Breast epithelium (tissue), 4 donors: ENCODE results near the gene RAC2. TPM values are rescaled to one million over a fixed set of nuclear protein-coding genes. Genes with fewer than 3 reads are reported as not detected.
"Not testable (repeated sequence)": the region's sequence is repeated elsewhere in the genome, so short reads cannot be mapped to it uniquely, and the experiment has no call there.

ENCODE experiments used
- DNase-seq, 2 donors: peaks; one replicate each; pipeline ENCODE4 v3.0.0-alpha.2; 2019; ENCODE audit warnings: low spot score in 2 of 2
- H3K27ac ChIP-seq, 2 donors: fragments of 200-600 bp; sonication (generic) in 1 of 2; one replicate each; pipeline ENCODE4 v1.5.1; 2016 to 2019; ENCODE audit warnings: mild to moderate bottlenecking in 1 of 2
- H3K27me3 ChIP-seq, 2 donors: fragments of 200-600 bp; sonication (generic) in 1 of 2; one replicate each; pipeline versions ENCODE4 v1.5.1 to v1.6.0; 2017 to 2019; ENCODE audit warnings: control low read depth in 1 of 2, mild to moderate bottlenecking in 1 of 2
- H3K36me3 ChIP-seq: fragments of 200-600 bp; one replicate; pipeline ENCODE4 v1.5.1; 2019
- H3K4me1 ChIP-seq, 2 donors: fragments of 200-600 bp; sonication (generic); one replicate each; pipeline ENCODE4 v1.5.1; 2016 to 2019; ENCODE audit warnings: control low read depth in 1 of 2
- H3K4me3 ChIP-seq, 3 donors: fragments of 200-600 bp; sonication (generic); 1 replicate in 2 of 3; 2 replicates in 1 of 3; pipeline ENCODE4 v1.5.1; 2016 to 2019; ENCODE audit warnings: mild to moderate bottlenecking in 3 of 3, moderate library complexity in 2 of 3
- H3K9me3 ChIP-seq, 2 donors: fragments of 200-600 bp; sonication (generic) in 1 of 2; one replicate each; pipeline ENCODE4 v1.5.1; 2016 to 2019; ENCODE audit warnings: control low read depth in 1 of 2
- CTCF ChIP-seq, 3 donors: fragments of 450-650 bp; IDR thresholded peaks; one replicate each; pipeline ENCODE4 v1.5.1; 2016 to 2017; ENCODE audit warnings: antibody characterized with exemption in 3 of 3, mild to moderate bottlenecking in 3 of 3, moderate library complexity in 3 of 3
- POLR2A ChIP-seq: fragments of 450-650 bp; IDR thresholded peaks from one replicate; pipeline ENCODE4 v1.6.1; 2016; ENCODE audit warnings: antibody characterized with exemption, mild to moderate bottlenecking, moderate library complexity
- POLR2AphosphoS5 ChIP-seq, 3 donors: sonication (generic); formaldehyde crosslinking; IDR thresholded peaks; one replicate each; pipeline ENCODE4 v1.6.1; 2017; ENCODE audit warnings: antibody characterized with exemption in 3 of 3
- intact Hi-C: fragments of 100-400 bp; cut with DNase I; formaldehyde crosslinking; loops from one replicate; pipeline ENCODE4 v1.15.1; 2023; ENCODE audit warnings: low total_unique reads
- total RNA-seq, 3 donors: library from RNA; depleted of rRNA; stranded (reverse); fragments of >200 nt; gene quantifications; one replicate each; pipeline ENCODE4 v1.1.0, GENCODE V29; 2016

Gene RAC2
- total RNA-seq, 3 donors from 2014 or later, result 10.5 to 12.0 (median 11.5) TPM

DNA sequence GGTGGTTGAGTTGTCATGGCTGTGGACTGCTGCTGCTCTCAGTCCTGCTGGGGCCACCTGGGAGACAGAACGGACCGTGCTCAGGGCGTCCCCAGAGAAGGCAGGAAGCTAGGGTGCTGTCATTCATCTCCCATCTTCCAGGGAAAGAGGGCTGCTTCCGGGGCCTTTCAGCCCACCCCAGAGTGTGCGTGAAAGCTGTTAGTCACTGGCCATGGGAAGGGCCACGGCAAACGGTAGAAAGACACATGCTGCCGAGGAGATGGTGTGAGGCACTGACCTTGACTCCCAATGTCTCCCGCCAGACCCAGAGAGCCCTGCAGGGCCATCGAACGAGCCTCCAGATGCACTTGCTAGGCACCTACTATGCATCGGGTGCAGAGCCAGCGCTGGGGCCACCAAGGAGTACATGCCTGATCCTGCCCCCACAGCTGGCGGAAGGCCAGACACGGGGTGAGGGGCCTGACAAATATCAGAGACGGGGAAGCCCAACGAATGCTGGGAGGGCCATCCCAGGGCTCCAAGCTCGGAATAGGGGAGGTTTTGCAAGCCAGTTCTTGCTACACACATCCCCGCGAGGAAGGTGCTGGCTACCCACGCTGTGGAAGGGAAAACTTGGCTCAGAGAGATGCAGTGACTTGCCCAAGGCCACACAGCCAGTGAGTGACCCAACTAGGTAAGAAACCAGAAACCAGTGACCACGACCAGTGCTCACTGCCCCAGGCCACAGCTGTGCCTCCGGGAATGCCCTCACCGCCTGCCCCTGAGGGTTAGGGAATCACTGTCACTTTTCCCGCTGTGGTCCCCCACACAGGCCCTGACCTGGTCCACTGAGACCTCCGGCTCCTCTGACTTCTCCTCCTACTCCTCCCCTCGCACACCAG lies 10.1 kb downstream of the RAC2 start:
- TF ChIP-seq POLR2A (no peak), POLR2AphosphoS5 (IDR thresholded peaks at IDR 0.05) (no peak), CTCF (IDR thresholded peaks at IDR 0.05) (no peak)
- intact Hi-C loops, result no loop called here
- H3K4me3 ChIP-seq, result no peak overlapping the region
- H3K4me1 ChIP-seq, result no peaks in the 10 kb centered on the region
- DNase-seq, result no peak
- H3K9me3 ChIP-seq, result no peaks in the 10 kb centered on the region
- H3K36me3 ChIP-seq, result no peaks in the 10 kb centered on the region
- no peak overlapping the region for H3K27ac ChIP-seq
- no peaks in the 10 kb centered on the region for H3K27me3 ChIP-seq

DNA sequence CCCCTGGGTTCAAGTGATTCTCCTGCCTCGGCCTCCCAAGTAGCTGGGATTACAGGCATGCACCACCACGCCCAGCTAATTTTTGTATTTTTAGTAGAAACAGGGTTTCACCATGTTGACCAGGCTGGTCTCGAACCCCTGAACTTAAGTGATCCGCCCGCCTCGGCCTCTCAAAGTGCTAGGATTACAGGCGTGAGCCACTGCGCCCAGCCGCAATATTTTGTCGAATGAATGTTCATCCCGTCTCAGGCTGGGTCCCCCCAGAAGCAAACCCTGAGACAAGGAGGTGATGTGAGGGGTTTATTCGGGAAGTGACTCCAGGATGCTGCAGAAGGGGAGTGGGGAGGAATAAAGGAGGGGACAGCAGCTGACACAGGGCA lies 10.7 kb downstream of the RAC2 start:
- H3K4me1 ChIP-seq, H3K4me3 ChIP-seq, intact Hi-C loops, H3K36me3 ChIP-seq, DNase-seq, H3K9me3 ChIP-seq, H3K27ac ChIP-seq, H3K27me3 ChIP-seq: not testable (repeated sequence)

GRCh38 chr22:37232140-37232998 lies 11.7 kb downstream of the RAC2 start:
- Histone ChIP-seq H3K27ac (no peak overlapping the region), H3K4me3 (no peak overlapping the region), H3K27me3 (no peaks in the 10 kb centered on the region), H3K9me3 (no peaks in the 10 kb centered on the region), H3K4me1 (no peaks in the 10 kb centered on the region), H3K36me3 (no peaks in the 10 kb centered on the region)
- TF ChIP-seq CTCF (IDR thresholded peaks at IDR 0.05) (no peak), POLR2A (no peak), POLR2AphosphoS5 (IDR thresholded peaks at IDR 0.05) (no peak)
- intact Hi-C loops, result no loop called here
- DNase-seq, result no peak

GRCh38 chr22:37231406-37232139 lies 12.5 kb downstream of the RAC2 start:
- no peaks in the 10 kb centered on the region for H3K36me3 ChIP-seq
- TF ChIP-seq POLR2AphosphoS5 (IDR thresholded peaks at IDR 0.05) (no peak), CTCF (IDR thresholded peaks at IDR 0.05) (no peak), POLR2A (no peak)
- intact Hi-C loops, result no loop called here
- H3K4me3 ChIP-seq, result no peak overlapping the region
- H3K9me3 ChIP-seq, result no peaks in the 10 kb centered on the region
- H3K27ac ChIP-seq, result no peak overlapping the region
- no peak for DNase-seq
- no peaks in the 10 kb centered on the region for H3K27me3 ChIP-seq
- H3K4me1 ChIP-seq, result no peaks in the 10 kb centered on the region

DNA sequence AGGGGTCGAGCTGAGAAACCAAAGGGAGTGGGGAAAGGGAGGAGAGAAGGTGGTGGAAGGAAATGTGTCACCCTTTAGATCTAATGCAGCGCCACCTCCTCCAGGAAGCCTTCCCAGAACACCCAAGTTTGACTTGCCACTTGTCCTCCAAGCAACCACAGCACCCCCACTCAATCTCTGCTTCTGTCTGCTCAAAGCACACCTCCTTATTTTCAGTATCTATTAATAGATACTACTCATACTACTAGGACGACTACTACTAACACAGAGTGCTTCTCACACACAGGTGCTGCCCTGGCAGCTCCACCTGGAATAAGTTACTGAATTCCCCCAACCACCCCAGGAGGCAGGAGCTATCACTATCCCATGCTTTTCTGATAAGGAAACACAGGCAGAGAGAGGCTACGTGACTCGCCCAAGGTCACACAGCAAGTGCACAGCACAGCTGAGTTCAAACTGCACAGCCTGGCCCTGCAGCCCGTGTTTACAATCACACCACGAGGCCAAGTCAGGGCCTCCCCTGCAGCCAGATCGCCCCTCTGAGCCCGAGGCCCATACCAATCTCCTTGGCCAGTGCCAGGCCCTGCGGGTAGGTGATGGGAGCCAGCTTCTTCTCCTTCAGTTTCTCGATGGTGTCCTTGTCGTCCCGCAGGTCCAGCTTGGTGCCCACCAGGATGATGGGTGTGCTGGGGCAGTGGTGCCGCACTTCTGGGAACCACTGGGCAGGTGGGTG lies 13.2 kb downstream of the RAC2 start:
- Histone ChIP-seq H3K36me3 (no peaks in the 10 kb centered on the region), H3K4me1 (no peaks in the 10 kb centered on the region), H3K27ac (no peak overlapping the region), H3K27me3 (no peaks in the 10 kb centered on the region), H3K9me3 (no peaks in the 10 kb centered on the region), H3K4me3 (no peak overlapping the region)
- TF ChIP-seq POLR2A (no peak), CTCF (IDR thresholded peaks at IDR 0.05) (no peak), POLR2AphosphoS5 (IDR thresholded peaks at IDR 0.05) (no peak)
- no peak for DNase-seq
- intact Hi-C loops, result no loop called here
